A673 (cell line): Measurements from ENCODE around the gene SMIM8.

Experiments
- EZH2 ChIP-seq: fragments of 200-600 bp; sonication (generic); IDR thresholded peaks from 2 replicates; pipeline ENCODE4 v1.6.1; 2017; ENCODE audit warnings: borderline replicate concordance, low read depth, mild to moderate bottlenecking, mixed read lengths, antibody characterized with exemption, low read length; ENCODE audit not compliant: poor library complexity, severe bottlenecking
- TF ChIP-seq, protein P1 (sequence below): fragments of 300-800, 200-600 bp; sonication (generic); conservative IDR thresholded peaks from 2 replicates; pipeline ENCODE4 v1.5.1; 2017; ENCODE audit warnings: low read depth, mild to moderate bottlenecking, antibody characterized with exemption, low read length, moderate library complexity, mixed read lengths

DNA sequence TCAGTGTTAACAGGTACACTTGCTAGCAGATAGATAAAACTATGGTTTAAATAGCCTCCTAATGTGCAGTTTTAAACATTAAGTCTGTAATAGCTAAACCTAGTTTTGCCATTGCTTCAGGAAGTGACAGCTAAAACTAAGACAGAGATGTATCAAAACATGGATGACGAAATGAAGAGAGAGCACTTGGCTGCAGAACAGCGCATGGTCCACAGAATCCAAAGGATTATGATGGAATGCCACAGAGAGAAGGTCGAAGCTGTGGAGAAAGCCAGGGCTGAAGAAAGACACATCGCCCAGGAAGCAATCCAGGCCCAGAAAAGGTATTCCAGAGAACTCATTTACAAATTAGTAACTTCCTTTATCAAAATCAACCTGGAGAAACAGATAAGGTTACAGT is 33.8 kb downstream of the SMIM8 start:
- TF ChIP-seq, protein P1, sequence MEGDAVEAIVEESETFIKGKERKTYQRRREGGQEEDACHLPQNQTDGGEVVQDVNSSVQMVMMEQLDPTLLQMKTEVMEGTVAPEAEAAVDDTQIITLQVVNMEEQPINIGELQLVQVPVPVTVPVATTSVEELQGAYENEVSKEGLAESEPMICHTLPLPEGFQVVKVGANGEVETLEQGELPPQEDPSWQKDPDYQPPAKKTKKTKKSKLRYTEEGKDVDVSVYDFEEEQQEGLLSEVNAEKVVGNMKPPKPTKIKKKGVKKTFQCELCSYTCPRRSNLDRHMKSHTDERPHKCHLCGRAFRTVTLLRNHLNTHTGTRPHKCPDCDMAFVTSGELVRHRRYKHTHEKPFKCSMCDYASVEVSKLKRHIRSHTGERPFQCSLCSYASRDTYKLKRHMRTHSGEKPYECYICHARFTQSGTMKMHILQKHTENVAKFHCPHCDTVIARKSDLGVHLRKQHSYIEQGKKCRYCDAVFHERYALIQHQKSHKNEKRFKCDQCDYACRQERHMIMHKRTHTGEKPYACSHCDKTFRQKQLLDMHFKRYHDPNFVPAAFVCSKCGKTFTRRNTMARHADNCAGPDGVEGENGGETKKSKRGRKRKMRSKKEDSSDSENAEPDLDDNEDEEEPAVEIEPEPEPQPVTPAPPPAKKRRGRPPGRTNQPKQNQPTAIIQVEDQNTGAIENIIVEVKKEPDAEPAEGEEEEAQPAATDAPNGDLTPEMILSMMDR, result no peak
- TF ChIP-seq EZH2, result no peak
